ENCODE data around the gene TTC5.

GRCh38 chr14:20295067-20295466 is 10.7 kb downstream of the TTC5 start:
- TF ChIP-seq CTCF (IDR thresholded peaks at IDR 0.05; ENCODE audit: insufficient read depth, low read length, poor library complexity, severe bottlenecking) = no peak
- no peak for TF ChIP-seq EZH2phosphoT487 (conservative IDR thresholded peaks at IDR 0.05; ENCODE audit: low read length)
